Loucy (cell line): ENCODE results near the gene DUSP7.

Experiments used
- H2AFZ ChIP-seq: fragments of 200-600 bp; sonication (generic); 2 replicates; pipeline ENCODE4 v1.6.0; 2016; ENCODE audit warnings: antibody characterized with exemption, mild to moderate bottlenecking, low read length, moderate library complexity
- H3F3A ChIP-seq: fragments of 200-600 bp; 2 replicates; pipeline ENCODE4 v1.6.0; 2016; ENCODE audit warnings: antibody characterized with exemption, low read depth, mild to moderate bottlenecking
- H3K27me3 ChIP-seq: fragments of 200-600 bp; sonication (generic); 2 replicates; pipeline ENCODE4 v1.6.1; 2014; ENCODE audit warnings: low read length, mild to moderate bottlenecking; ENCODE audit not compliant: insufficient read depth, poor library complexity, severe bottlenecking
- H3K36me3 ChIP-seq: fragments of 200-600 bp; sonication (generic); 2 replicates; pipeline ENCODE4 v1.6.1; 2016; ENCODE audit warnings: low read length; ENCODE audit not compliant: insufficient read depth
- H3K4me1 ChIP-seq: fragments of 200-600 bp; sonication (generic); 2 replicates; pipeline ENCODE4 v1.5.1; 2014; ENCODE audit warnings: low read length, mild to moderate bottlenecking; ENCODE audit not compliant: insufficient read depth, poor library complexity, severe bottlenecking
- H3K4me2 ChIP-seq: fragments of 200-600 bp; sonication (generic); 2 replicates; pipeline ENCODE4 v1.6.0; 2014; ENCODE audit warnings: antibody characterized with exemption, low read length, low read depth, mild to moderate bottlenecking; ENCODE audit not compliant: poor library complexity, severe bottlenecking
- H3K4me3 ChIP-seq: fragments of 200-600 bp; sonication (generic); 2 replicates; pipeline ENCODE4 v1.5.1; 2014; ENCODE audit warnings: low read length, mild to moderate bottlenecking, mixed read lengths; ENCODE audit not compliant: poor library complexity, severe bottlenecking
- H3K79me2 ChIP-seq: fragments of 200-600 bp; sonication (generic); 2 replicates; pipeline ENCODE4 v1.6.1; 2014; ENCODE audit warnings: low read length; ENCODE audit not compliant: insufficient read depth
- H3K9ac ChIP-seq: fragments of 200-600 bp; sonication (generic); 2 replicates; pipeline ENCODE4 v1.6.0; 2014; ENCODE audit warnings: mild to moderate bottlenecking, low read depth, low read length, moderate library complexity; ENCODE audit not compliant: poor library complexity, severe bottlenecking
- H3K9me2 ChIP-seq: fragments of 200-600 bp; sonication (generic); replicated peaks from 2 replicates; pipeline ENCODE4 v1.6.1; 2016; ENCODE audit warnings: low read depth, low read length, mixed read lengths
- H3K9me3 ChIP-seq: fragments of 200-600 bp; sonication (generic); 2 replicates; pipeline ENCODE4 v1.6.1; 2014; ENCODE audit warnings: mild to moderate bottlenecking, antibody characterized with exemption, low read length, low read depth; ENCODE audit not compliant: insufficient read depth
- H4K20me1 ChIP-seq: fragments of 200-600 bp; sonication (generic); 2 replicates; pipeline ENCODE4 v1.6.0; 2014; ENCODE audit warnings: antibody characterized with exemption, low read length, mild to moderate bottlenecking; ENCODE audit not compliant: insufficient read depth, poor library complexity, severe bottlenecking
- CTCF ChIP-seq: fragments of 200-600 bp; sonication (generic); conservative IDR thresholded peaks from 2 replicates; pipeline ENCODE4 v1.5.1; 2014; ENCODE audit warnings: mild to moderate bottlenecking, antibody characterized with exemption, low read length
- EZH2phosphoT487 ChIP-seq: fragments of 200-600 bp; IDR thresholded peaks from 2 replicates; pipeline ENCODE4 v1.6.1; 2018; ENCODE audit warnings: antibody characterized with exemption, mild to moderate bottlenecking, moderate library complexity, borderline replicate concordance

DUSP7 gene

GRCh38 chr3:52090131-52090932, 34.0 kb upstream of the DUSP7 start:
- Histone ChIP-seq H3K4me2 (no peak overlapping the region), H3K36me3 (peaks cover 51% of the 10 kb centered on the region; the same call in 1 of the 2 replicates), H2AFZ (no peak overlapping the region), H3K4me1 (peaks cover 40% of the 10 kb centered on the region), H3K79me2 (no peaks in the 10 kb centered on the region), H3K27me3 (no peaks in the 10 kb centered on the region), H4K20me1 (no peaks in the 10 kb centered on the region), H3K4me3 (no peak overlapping the region), H3F3A (no peaks in the 10 kb centered on the region), H3K9me3 (no peaks in the 10 kb centered on the region), H3K9ac (no peak overlapping the region), H3K9me2 (no peaks in the 10 kb centered on the region)
- TF ChIP-seq CTCF (no peak), EZH2phosphoT487 (no peak)

- H3K4me2 ChIP-seq: no peak overlapping the region
- no peaks in the 10 kb centered on the region for H3F3A ChIP-seq
- H3K36me3 ChIP-seq: peaks cover 45% of the 10 kb centered on the region; the same call in 1 of the 2 replicates
- H3K4me1 ChIP-seq: peaks cover 42% of the 10 kb centered on the region
- H3K27me3 ChIP-seq: no peaks in the 10 kb centered on the region
- no peaks in the 10 kb centered on the region for H4K20me1 ChIP-seq
- H3K79me2 ChIP-seq: no peaks in the 10 kb centered on the region
- no peaks in the 10 kb centered on the region for H3K9me3 ChIP-seq
- H2AFZ ChIP-seq: no peak overlapping the region
- no peak overlapping the region for H3K9ac ChIP-seq
- no peak overlapping the region for H3K4me3 ChIP-seq
- TF ChIP-seq EZH2phosphoT487: no peak
- no peak for TF ChIP-seq CTCF
- H3K9me2 ChIP-seq: no peaks in the 10 kb centered on the region
These were observed 33.3 kb upstream of the DUSP7 start for GRCh38 chr3:52089691-52090090.

GRCh38 chr3:52088445-52089367, 32.3 kb upstream of the DUSP7 start:
- no peak for TF ChIP-seq EZH2phosphoT487
- no peak for TF ChIP-seq CTCF
- Histone ChIP-seq H3K9ac (peak overlapping the region; percentile 54), H3K4me3 (no peak overlapping the region), H3K79me2 (no peaks in the 10 kb centered on the region), H3K36me3 (peaks cover 36% of the 10 kb centered on the region; the same call in 1 of the 2 replicates), H3K9me2 (no peaks in the 10 kb centered on the region), H2AFZ (no peak overlapping the region), H3K27me3 (no peaks in the 10 kb centered on the region), H3K4me2 (peak overlapping the region; percentile 43), H3K4me1 (peaks cover 42% of the 10 kb centered on the region), H3F3A (no peaks in the 10 kb centered on the region), H4K20me1 (no peaks in the 10 kb centered on the region), H3K9me3 (no peaks in the 10 kb centered on the region)
